ENCODE data around the gene ZBTB25. TPM values are rescaled to one million over a fixed set of nuclear protein-coding genes. Genes with fewer than 3 reads are reported as not detected.

ZBTB25 gene
- total and polyA plus RNA-seq, 12 donors = 4.4 to 17.2 (median 11.0) TPM

DNA sequence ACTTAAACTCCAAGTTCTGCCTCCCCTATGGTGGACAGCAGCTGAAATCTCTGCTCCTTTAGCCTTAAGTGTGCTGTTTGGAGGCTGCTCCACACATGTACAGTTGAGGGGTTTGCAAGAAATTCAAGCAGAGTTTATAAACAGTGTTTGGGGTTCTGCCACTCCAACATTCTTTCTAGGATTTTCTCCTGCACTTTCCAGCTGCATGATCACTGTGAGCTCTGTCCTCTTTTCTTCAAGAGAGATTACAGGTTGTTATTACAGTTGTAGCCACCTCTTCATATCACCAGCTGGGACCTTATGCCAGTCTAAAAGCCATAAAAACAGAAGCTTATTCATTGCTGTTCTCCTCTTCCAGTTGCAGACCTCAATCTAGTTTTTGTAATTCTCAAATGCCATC lies 8.4 kb downstream of the ZBTB25 start:
- Histone ChIP-seq H3K27ac (no peak overlapping the region), H3K4me3 (no peak overlapping the region), H3K27me3 (no peaks in the 10 kb centered on the region), H3K36me3 (replicated peaks in 1 of 2) (peaks cover 0 to 2% of the 10 kb centered on the region in 2 donors), H3K4me1 (replicated peaks in 1 of 2) (peaks cover 0 to 17% of the 10 kb centered on the region in 2 donors), H3K9me3 (replicated peaks in 1 of 3) (no peaks in the 10 kb centered on the region)
- TF ChIP-seq POLR2A (IDR thresholded peaks at IDR 0.05) = no peak
- TF ChIP-seq, protein P1, sequence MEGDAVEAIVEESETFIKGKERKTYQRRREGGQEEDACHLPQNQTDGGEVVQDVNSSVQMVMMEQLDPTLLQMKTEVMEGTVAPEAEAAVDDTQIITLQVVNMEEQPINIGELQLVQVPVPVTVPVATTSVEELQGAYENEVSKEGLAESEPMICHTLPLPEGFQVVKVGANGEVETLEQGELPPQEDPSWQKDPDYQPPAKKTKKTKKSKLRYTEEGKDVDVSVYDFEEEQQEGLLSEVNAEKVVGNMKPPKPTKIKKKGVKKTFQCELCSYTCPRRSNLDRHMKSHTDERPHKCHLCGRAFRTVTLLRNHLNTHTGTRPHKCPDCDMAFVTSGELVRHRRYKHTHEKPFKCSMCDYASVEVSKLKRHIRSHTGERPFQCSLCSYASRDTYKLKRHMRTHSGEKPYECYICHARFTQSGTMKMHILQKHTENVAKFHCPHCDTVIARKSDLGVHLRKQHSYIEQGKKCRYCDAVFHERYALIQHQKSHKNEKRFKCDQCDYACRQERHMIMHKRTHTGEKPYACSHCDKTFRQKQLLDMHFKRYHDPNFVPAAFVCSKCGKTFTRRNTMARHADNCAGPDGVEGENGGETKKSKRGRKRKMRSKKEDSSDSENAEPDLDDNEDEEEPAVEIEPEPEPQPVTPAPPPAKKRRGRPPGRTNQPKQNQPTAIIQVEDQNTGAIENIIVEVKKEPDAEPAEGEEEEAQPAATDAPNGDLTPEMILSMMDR (IDR thresholded peaks at IDR 0.05) = no peak
- DNase-seq = no peak
- intact Hi-C loops (cut with DNase I) = no loop called here

DNA sequence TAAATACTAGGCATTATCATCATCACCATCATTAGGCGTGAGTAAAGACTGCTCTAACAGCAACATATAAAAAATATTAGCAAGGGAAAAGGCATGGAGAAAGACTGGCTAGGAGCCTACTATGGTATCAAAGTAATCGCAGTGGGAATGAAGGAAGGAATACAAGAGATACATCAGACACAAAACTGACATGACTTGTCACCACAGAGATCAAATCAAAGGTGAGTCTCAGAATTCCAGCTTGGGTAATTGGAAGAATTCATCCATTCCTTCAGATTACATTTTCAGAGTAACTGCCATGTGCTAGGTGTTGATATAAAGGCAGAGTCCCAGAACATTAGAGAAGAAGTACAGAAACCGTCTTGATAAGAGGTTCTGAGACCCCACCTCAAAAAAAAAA lies 10.2 kb downstream of the ZBTB25 start:
- intact Hi-C loops (cut with DNase I) = no loop called here
- Histone ChIP-seq H3K9me3 (replicated peaks in 1 of 3) (no peaks in the 10 kb centered on the region), H3K36me3 (replicated peaks in 1 of 2) (peaks cover 0 to 14% of the 10 kb centered on the region in 2 donors), H3K4me1 (replicated peaks in 1 of 2) (peaks cover 0 to 9% of the 10 kb centered on the region in 2 donors), H3K4me3 (no peak overlapping the region), H3K27me3 (no peaks in the 10 kb centered on the region), H3K27ac (peak overlapping the region in 1 of 5 donors; percentile 6)
- 89 to 98% (median 93%) methylated on average over 3 of the region's 3 CpGs for WGBS, 4 donors
- DNase-seq = no peak
- TF ChIP-seq, protein P1 (IDR thresholded peaks at IDR 0.05) = no peak
- no peak for TF ChIP-seq POLR2A (IDR thresholded peaks at IDR 0.05)

DNA sequence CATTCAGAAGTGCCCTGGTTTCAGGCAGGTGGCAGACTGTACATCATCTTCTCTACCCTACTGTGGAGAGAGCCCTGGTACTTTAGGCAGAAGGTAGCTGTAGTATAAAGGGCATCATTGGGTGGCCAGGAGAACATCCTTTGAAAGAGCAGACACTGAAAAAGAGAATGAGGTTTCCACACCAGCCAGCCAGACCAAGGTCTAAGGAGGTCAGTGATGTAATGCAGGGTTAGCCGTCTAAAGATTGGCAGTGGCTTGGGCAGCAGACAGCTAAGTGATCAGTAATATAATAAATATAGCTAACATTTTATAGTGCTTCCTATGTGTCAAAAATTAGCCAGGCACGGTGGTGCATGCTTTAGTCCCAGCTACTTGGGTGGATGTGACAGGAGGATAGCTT lies 12.0 kb downstream of the ZBTB25 start:
- Histone ChIP-seq H3K27me3 (no peaks in the 10 kb centered on the region), H3K4me3 (no peak overlapping the region), H3K9me3 (replicated peaks in 1 of 3) (no peaks in the 10 kb centered on the region), H3K4me1 (replicated peaks in 1 of 2) (peaks cover 0 to 8% of the 10 kb centered on the region in 2 donors), H3K36me3 (replicated peaks in 1 of 2) (peaks cover 0 to 32% of the 10 kb centered on the region in 2 donors), H3K27ac (no peak overlapping the region)
- WGBS, 4 donors = 62 to 73% (median 67%) methylated on average over 2 of the region's 2 CpGs
- TF ChIP-seq POLR2A (IDR thresholded peaks at IDR 0.05) = no peak
- TF ChIP-seq, protein P1 (IDR thresholded peaks at IDR 0.05) = no peak
- peak in 1 of 7 donors; percentile 27 for DNase-seq
- intact Hi-C loops (cut with DNase I) = no loop called here

DNA sequence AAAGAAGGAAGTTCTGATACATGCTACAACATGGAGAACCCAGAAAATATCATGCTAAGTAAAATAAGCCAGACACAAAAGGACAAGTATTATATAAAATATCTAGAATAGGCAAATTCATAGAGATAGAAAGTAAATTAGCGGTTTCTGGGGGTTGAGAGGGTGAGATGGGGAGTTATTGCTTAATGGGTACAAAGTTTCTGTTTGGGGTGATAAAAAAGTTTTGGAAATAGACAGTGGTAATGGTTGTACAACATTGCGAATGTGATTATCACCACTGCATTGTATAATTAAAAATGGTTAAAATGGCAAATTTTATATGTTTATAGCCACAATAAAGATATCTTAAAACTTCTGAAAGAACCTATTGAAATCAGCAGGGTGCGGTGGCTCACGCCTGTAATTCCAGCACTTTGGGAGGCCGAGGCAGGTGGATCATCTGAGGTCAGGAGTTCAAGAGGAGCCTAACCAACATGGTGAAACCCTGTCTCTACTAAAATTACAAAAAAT lies 15.0 kb downstream of the ZBTB25 start:
- Histone ChIP-seq H3K4me1 (replicated peaks in 1 of 2) (peaks cover 0 to 3% of the 10 kb centered on the region in 2 donors), H3K4me3 (no peak overlapping the region), H3K9me3 (replicated peaks in 1 of 3) (no peaks in the 10 kb centered on the region), H3K36me3 (replicated peaks in 1 of 2) (peaks cover 0 to 37% of the 10 kb centered on the region in 2 donors), H3K27ac (no peak overlapping the region), H3K27me3 (no peaks in the 10 kb centered on the region)
- TF ChIP-seq, protein P1 (IDR thresholded peaks at IDR 0.05) = no peak
- TF ChIP-seq POLR2A (IDR thresholded peaks at IDR 0.05) = no peak
- intact Hi-C loops (cut with DNase I) = loop anchor here in 1 of 2 donors (10.0 kb wide), 1 partner anchor 144 kb away; no protein-coding TSS in a partner anchor
- DNase-seq = no peak
- 79 to 96% (median 87%) methylated on average over 5 of the region's 5 CpGs for WGBS, 4 donors

Data from adrenal gland (tissue), 12 donors.